GM12801 (cell line): ENCODE data around the gene PHF21B.

Experiments
- TF ChIP-seq, protein P1 (sequence below): IDR thresholded peaks from one replicate; pipeline ENCODE4 v1.5.1; 2011; ENCODE audit warnings: control low read depth; ENCODE audit not compliant: insufficient read length; ENCODE audit errors: extremely low read depth

The PHF21B gene

DNA sequence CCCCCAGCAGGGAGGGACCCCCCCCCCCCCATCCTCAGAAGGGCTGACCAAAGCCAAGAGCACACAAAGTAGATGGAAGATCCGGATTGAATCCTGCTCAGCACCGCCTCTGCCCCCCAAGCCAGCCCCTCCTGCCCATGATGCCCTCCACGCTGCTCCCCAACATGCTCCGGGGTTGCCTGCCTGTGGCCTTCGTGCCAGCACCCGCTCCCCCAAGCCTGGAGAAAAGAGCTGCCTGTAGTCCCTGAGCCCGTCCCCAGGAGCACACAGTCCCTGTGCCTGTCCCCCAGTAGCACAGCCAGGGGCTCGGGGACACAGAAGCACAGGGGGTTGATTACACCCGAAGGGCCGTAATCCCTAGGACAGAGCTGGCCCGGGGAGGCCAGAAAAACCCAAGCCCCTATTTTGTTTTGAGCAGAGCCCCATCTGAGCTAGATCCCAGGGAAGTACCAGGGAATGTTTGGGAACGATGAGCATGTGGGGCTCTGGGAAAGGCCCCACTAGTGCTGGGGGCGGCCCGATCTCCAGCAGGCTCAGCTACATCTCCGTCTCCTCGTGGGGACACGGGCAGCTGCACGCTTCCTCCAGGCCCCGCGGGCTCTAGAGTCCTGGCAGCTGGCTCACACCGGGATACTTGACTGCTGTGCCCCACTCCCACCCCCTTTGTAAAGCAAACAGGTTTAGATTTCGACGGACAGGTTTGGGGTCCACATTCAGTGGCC is 66.7 kb downstream of the PHF21B start:
- TF ChIP-seq, protein P1, sequence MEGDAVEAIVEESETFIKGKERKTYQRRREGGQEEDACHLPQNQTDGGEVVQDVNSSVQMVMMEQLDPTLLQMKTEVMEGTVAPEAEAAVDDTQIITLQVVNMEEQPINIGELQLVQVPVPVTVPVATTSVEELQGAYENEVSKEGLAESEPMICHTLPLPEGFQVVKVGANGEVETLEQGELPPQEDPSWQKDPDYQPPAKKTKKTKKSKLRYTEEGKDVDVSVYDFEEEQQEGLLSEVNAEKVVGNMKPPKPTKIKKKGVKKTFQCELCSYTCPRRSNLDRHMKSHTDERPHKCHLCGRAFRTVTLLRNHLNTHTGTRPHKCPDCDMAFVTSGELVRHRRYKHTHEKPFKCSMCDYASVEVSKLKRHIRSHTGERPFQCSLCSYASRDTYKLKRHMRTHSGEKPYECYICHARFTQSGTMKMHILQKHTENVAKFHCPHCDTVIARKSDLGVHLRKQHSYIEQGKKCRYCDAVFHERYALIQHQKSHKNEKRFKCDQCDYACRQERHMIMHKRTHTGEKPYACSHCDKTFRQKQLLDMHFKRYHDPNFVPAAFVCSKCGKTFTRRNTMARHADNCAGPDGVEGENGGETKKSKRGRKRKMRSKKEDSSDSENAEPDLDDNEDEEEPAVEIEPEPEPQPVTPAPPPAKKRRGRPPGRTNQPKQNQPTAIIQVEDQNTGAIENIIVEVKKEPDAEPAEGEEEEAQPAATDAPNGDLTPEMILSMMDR, result no peak

DNA sequence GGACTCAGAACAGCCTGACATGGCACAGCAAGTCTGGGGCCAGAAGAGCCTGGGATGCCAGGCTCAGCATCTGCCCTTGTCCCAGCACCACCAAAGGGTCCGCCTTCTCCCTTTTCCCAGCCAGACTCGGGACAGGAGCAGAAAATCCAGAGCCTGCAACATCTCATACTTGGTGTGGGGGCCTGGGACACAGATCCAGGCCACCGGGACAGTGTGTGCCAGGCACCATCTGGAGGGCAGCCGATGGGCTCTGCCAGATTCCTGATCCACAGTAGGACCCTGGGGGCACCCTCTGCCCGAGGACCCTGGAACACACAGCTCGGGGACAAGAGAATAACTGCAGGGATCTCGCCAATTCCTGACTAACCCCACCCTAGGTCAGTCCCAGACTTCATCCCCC is 67.7 kb downstream of the PHF21B start:
- TF ChIP-seq, protein P1, result no peak

DNA sequence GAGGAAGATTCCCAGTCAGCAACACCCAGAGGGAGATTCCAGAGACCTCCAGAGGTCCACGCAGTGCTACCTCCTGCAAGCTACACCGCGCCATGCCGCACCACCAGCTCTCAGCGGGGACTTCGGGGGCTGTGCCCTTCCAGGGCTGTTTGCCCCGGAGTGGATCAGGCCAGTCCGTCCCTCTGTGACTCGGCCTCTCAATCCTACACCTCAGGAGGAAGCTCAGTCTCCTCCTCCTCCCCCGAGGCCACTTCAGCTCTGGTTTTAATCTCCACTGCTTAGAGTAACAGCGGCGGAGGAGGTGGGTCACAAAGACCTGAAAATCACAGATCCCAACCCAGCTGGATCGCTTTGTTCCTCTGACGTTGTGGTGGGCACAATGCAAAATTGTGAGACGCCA is 68.6 kb downstream of the PHF21B start:
- TF ChIP-seq, protein P1, result no peak

DNA sequence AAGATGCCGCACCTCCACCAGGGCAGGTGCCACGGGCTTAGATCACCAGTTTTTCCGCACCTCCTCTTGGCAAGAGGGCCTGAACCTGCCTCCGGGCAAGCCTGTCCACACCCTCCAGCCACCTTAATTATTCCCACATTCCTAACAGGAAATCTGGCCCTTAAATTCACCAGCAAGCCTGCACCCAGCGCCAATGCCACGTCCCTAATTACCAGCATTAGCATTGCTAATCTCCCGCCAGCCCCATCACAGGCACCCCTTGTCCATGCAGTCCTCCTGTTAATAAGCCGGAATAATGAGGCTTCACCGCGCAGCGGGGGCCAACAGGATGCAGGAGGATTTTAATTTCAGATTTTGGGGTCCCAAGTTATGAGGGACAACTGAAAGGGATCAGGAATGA is 69.7 kb downstream of the PHF21B start:
- TF ChIP-seq, protein P1, result no peak

DNA sequence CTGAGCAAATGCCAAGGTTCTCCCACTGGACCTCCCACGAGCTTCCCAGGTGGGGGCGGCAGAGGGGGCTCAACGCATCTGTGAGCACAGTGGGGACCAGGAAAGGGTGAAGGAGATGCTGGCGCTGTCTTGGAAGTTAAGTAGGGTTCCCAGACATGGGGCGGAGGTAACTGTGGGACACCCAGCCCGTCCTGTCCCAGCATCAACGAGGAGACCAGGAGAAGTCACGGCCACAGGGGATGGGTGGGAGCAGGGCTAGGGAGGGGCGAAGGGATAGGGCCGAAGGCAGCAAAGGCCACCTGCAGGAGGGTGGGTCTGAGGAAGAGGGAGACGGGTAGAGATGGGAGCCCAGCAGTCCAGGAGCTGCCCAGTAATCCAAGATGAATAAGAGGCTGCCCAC is 70.4 kb downstream of the PHF21B start:
- TF ChIP-seq, protein P1, result no peak

DNA sequence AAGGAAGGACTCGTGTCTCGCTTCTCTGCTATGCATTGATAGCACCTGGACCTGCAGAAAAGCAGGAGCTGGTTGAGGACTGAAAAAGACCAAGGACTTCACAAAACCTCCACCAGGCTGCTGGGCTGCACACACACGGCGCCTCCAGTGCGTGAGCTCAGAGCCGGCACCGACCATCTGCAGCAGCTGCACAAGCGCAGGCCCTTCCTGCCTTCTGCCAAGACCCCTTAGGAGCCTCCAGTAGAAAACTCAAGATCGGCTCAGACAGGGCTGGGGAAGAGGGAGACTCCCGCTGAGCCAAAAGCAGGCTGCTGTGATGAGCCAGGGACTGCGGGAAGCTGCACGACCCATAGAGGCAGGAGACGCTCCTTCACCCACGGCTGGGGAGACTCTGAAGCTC is 70.9 kb downstream of the PHF21B start:
- TF ChIP-seq, protein P1, result no peak

DNA sequence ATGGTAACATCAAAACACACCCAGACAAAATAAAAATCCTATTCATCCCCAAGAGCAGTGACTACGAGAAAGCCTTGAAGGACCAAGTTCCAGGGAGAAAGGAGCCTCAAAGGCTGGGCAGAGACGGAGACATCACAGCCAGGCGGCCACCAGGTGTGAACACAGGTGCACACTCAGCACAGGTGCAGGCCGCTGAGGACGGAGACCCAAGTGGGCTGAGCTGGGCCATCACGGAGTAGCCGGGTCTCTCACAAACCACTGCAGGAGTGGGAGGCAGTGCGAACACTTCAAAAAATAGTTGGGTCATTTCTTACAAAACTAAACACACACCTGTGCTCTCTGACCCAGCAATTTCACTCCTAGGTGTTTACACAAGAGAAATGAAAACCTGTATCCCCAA is 72.6 kb downstream of the PHF21B start:
- TF ChIP-seq, protein P1, result no peak
